ENCODE data around the gene ENO3.
"Not testable (repeated sequence)": the region's sequence is repeated elsewhere in the genome, so short reads cannot be mapped to it uniquely, and the experiment has no call there.

Gene ENO3

GRCh38 chr17:4950746-4951204 is at the start of gene ENO3:
ENO3 (plus strand) TSS chr17:4951119; CDS start chr17:4951830, 711 bp downstream.
- no peak for DNase-seq (ENCODE audit: low read depth, low spot score)

GRCh38 chr17:4901648-4902344 is 49.1 kb upstream of the ENO3 start:
- no peak for DNase-seq (ENCODE audit: low read depth, low spot score)

- DNase-seq (ENCODE audit: low read depth, low spot score) = no peak
Measured at GRCh38 chr17:4902540-4902939, 48.4 kb upstream of the ENO3 start.

- DNase-seq (ENCODE audit: low read depth, low spot score) = peak; percentile 16
Measured at GRCh38 chr17:4903051-4903818, 47.7 kb upstream of the ENO3 start, which contains the start of gene CHRNE. CHRNE (minus strand) TSS chr17:4903098; CDS start chr17:4903063, 35 bp downstream.

GRCh38 chr17:4906642-4907041 is 44.3 kb upstream of the ENO3 start:
- not testable (repeated sequence) for DNase-seq (ENCODE audit: low read depth, low spot score)

GRCh38 chr17:4908301-4908700 is 42.6 kb upstream of the ENO3 start:
- no peak for DNase-seq (ENCODE audit: low read depth, low spot score)

GRCh38 chr17:4908711-4909496 is 42.0 kb upstream of the ENO3 start:
- DNase-seq (ENCODE audit: low read depth, low spot score) = peak; percentile 83

GRCh38 chr17:4913994-4914393 is 36.9 kb upstream of the ENO3 start:
- no peak for DNase-seq (ENCODE audit: low read depth, low spot score)

GRCh38 chr17:4914551-4914950 is 36.4 kb upstream of the ENO3 start:
- not testable (repeated sequence) for DNase-seq (ENCODE audit: low read depth, low spot score)

GRCh38 chr17:4919511-4920047 is 31.3 kb upstream of the ENO3 start:
- DNase-seq (ENCODE audit: low read depth, low spot score) = no peak

GRCh38 chr17:4920351-4921048 is 30.4 kb upstream of the ENO3 start:
- DNase-seq (ENCODE audit: low read depth, low spot score) = no peak

- DNase-seq (ENCODE audit: low read depth, low spot score) = no peak
Measured at GRCh38 chr17:4921320-4921719, 29.6 kb upstream of the ENO3 start.

GRCh38 chr17:4926577-4927335 is 24.2 kb upstream of the ENO3 start:
- not testable (repeated sequence) for DNase-seq (ENCODE audit: low read depth, low spot score)

GRCh38 chr17:4928881-4929280 is 22.0 kb upstream of the ENO3 start:
- no peak for DNase-seq (ENCODE audit: low read depth, low spot score)

- no peak for DNase-seq (ENCODE audit: low read depth, low spot score)
Measured at GRCh38 chr17:4931963-4932362, 19.0 kb upstream of the ENO3 start, which contains the start of gene GP1BA. GP1BA (plus strand) TSS chr17:4932277; CDS start chr17:4932605, 328 bp downstream.

- no peak for DNase-seq (ENCODE audit: low read depth, low spot score)
Measured at GRCh38 chr17:4932756-4933155, 18.2 kb upstream of the ENO3 start.

- no peak for DNase-seq (ENCODE audit: low read depth, low spot score)
Measured at GRCh38 chr17:4933646-4934045, 17.3 kb upstream of the ENO3 start.

GRCh38 chr17:4934173-4934979 is 16.5 kb upstream of the ENO3 start:
- DNase-seq (ENCODE audit: low read depth, low spot score) = no peak

GRCh38 chr17:4935650-4936049 is 15.3 kb upstream of the ENO3 start:
- no peak for DNase-seq (ENCODE audit: low read depth, low spot score)

Data from brain pericyte (primary cell).